NCI-H2227 (cell line): ENCODE data around the gene VMAC.

Experiments used
- DNase-seq: peaks from one replicate; lab custom pipeline; 2025; ENCODE audit not compliant: unreplicated experiment; lab: John Stamatoyannopoulos, UW

The VMAC gene

GRCh38 chr19:5927441-5927821 lies 22.8 kb downstream of the VMAC start:
- no peak for DNase-seq

DNA sequence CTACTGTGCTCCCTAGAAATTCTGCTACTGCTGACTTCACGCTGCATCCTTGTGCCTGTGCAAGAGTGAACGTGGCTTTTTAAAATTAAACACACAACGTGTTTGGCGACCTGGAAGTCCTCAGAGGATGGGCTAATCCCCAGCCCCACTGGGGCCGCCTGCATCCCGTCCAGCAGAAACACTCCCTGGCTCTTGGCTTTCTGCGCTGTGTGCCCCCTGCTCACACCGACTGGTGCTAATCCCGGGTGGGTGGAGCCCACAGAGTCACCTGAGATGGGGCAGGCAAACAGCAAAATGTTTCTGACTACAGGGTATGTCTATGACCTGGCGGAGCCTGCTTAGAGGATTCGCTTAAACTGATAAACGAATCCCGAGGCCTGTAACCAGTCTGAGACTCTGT lies 24.5 kb downstream of the VMAC start:
- no peak for DNase-seq

- DNase-seq, result no peak
Measured at GRCh38 chr19:5929625-5930024, 25.0 kb downstream of the VMAC start.

DNA sequence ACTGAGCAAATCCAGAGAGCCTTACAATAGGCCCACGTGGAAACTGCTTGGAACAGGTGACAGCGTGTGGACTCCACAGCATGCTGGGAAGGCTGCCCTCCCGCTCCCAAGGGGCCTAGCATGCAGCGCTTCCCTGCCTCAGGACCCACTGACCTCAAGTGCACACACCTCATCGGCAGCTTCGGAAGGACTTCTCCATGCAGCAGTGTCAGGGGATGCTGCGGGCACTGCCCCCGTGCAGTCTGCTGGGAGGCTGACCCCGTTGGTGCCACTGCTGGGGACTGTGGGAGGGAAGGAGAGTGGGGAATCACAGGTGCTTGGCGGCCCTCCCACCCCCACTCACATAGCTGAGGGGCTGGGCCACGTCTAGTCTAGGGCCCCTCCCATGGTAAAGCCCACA lies 26.6 kb downstream of the VMAC start:
- DNase-seq, result no peak

GRCh38 chr19:5932146-5932545 lies 27.5 kb downstream of the VMAC start:
- DNase-seq, result no peak

DNA sequence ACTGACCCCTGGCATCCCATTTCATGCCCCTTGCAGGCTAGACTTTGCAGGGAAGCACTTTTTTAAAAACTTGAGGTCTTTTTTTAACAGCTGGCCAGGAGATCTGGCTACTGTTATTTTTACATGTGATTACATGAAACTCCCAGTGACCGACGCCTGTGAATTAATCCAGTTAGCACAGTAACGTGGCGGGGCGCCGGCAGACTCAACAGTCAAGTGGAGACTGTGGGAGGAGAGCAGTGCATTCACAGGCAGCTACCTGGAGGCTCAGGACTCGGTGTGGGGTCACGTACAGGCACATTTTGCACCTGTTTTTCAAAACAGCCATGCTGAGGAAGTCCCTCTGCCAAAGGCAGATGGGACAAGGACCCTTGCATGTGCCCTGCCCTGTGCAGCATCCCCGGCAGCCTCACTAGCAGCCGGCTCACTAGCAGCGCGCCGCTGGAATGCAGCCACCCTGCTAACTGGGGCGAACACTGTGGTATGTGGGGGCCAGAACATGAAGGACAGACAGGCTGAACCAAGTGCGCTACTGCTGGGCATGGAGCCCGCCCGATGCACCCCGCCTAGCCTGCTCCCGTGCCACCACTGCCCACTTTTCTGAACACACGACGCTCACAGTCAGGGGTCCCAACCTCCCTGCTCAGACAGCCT lies 28.1 kb downstream of the VMAC start:
- DNase-seq, result no peak

GRCh38 chr19:5933391-5934068 lies 28.9 kb downstream of the VMAC start:
- no peak for DNase-seq

GRCh38 chr19:5934069-5934401 lies 29.4 kb downstream of the VMAC start:
- DNase-seq, result no peak

DNA sequence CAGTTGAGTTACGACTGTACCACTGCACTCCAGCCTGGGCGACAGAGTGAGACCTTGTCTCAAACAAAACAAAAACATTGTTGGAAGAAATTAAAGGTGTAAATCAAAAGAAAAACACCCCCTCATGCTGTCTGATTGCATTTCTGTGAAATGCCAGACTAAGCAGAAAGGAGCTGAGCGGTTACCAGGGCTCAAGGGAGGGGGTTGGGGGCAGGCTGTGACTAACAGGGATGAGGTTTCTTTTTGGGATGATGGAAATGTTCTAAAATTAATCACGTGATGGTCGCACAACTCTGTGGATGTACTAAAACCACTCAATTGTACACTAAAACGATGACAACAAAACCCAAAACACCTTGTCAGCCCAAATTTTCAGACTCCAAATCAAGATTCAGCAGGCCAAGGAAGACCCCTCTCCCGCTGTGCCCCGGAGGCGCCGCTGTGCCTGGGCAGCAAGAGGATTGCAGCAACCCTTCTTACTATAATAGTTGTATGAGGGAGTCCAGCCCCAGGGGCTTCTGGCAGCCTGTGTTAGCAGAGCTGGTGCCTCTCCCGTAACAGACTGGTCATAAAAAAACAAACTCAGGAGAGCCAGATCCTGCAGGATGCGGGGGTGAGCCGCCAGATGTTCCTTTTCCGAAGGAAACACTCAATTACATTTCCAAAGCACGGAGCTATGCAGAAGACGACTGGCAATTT lies 30.3 kb downstream of the VMAC start:
- DNase-seq, result peak; percentile 48

GRCh38 chr19:5935473-5936291 lies 31.0 kb downstream of the VMAC start:
- peak; percentile 48 for DNase-seq

DNA sequence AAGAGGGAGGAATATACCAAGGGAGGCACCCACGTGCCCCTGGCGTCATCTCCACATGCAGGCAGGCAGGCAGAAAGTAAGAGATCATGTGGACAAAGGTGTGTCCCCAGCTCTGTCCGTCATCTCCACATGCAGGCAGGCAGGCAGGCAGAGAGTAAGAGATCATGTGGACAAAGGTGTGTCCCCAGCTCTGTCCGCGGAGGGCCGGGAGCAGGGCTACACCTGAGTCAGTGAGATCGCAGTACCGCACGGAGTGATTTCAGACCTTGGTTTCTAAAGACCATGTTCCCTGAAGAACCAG lies 31.6 kb downstream of the VMAC start:
- DNase-seq, result no peak

DNA sequence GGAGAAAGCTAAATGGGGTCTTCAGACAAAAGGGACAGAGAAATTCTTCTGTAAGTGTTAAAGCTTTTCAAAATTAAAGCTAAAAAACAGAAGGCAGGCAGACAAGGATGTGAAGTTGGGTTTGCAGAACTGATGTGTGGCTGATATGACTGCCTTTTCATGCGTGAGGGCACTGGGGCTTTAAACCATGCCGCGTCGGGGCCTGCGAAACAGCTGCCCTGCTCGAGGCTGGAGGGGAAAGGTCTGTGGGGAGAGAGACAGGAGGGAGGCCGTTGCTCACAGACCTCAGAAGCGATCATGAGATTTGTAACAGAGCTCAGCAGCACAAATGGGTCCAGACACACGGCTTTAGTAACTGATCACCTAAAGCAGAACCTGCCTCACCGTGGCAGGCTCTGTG lies 32.9 kb downstream of the VMAC start:
- DNase-seq, result no peak

GRCh38 chr19:5940260-5941208 lies 35.9 kb downstream of the VMAC start:
- no peak for DNase-seq

DNA sequence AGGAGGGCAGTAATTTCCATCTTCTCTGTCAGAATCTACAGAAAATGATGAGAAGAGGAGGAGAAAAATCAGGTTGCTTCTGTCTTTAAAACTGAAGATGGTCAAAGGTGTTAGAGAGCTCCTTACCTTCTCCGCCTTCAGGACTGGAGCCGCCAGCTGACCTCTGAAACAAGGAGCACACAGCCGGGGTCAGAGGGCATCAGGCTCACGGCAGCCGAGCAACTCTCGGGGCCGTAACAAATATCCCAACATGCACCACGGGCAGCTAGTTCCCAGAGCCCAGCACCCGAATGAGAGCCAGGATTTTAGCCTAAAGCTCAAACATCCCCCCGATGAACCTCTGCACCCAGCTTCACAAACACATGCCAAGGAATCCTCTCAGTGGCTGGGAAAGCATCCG lies 37.0 kb downstream of the VMAC start:
- no peak for DNase-seq

GRCh38 chr19:5943045-5943444 lies 38.4 kb downstream of the VMAC start:
- DNase-seq, result no peak

DNA sequence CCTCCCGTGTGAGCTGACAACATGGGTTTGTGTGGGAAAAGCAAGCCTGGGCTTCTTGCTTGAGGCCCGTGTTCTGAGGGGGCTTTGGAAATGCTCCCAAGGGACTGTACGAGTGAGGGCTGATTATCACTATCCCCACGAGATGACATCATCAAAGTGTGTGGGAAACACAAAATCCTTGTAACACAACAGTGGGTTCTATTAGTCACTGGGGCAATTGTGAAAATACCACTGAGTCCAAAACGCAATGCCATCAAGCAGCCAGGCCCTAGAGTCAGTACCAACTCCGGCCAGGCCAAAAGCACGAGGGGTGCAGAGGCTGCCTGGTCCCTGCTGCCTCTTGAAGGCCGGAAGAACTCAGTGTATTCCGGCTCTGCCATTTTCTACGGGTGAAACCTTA lies 39.0 kb downstream of the VMAC start:
- DNase-seq, result no peak

GRCh38 chr19:5947435-5947834 lies 42.8 kb downstream of the VMAC start:
- DNase-seq, result no peak

- DNase-seq, result no peak
Measured at GRCh38 chr19:5948752-5949564, 44.3 kb downstream of the VMAC start.

- DNase-seq, result no peak
Measured at GRCh38 chr19:5949792-5950305, 45.2 kb downstream of the VMAC start.

- DNase-seq, result no peak
Measured at GRCh38 chr19:5950741-5951140, 46.1 kb downstream of the VMAC start.
